ENCODE measurements around the gene MAP7.

MAP7 gene

GRCh38 chr6:136370988-136371728, 179.1 kb downstream of the MAP7 start:
- no peak for DNase-seq

- peak; percentile 60 for DNase-seq
Observed at GRCh38 chr6:136365776-136366354, 184.4 kb downstream of the MAP7 start.

- no peak for DNase-seq
Observed at GRCh38 chr6:136362421-136363356, 187.5 kb downstream of the MAP7 start.

GRCh38 chr6:136361787-136362186, 188.4 kb downstream of the MAP7 start:
- DNase-seq: no peak

- DNase-seq: no peak
Observed at GRCh38 chr6:136360783-136361182, 189.4 kb downstream of the MAP7 start.

GRCh38 chr6:136359851-136360250, 190.4 kb downstream of the MAP7 start:
- DNase-seq: no peak

- no peak for DNase-seq
Observed at GRCh38 chr6:136351518-136352110, 198.6 kb downstream of the MAP7 start.

GRCh38 chr6:136350914-136351313, 199.3 kb downstream of the MAP7 start:
- no peak for DNase-seq

GRCh38 chr6:136347847-136348246, 202.4 kb downstream of the MAP7 start:
- peak; percentile 14 for DNase-seq

- no peak for DNase-seq
Observed at GRCh38 chr6:136345145-136345544, 205.1 kb downstream of the MAP7 start.

GRCh38 chr6:136344420-136344819, 205.8 kb downstream of the MAP7 start:
- no peak for DNase-seq

- no peak for DNase-seq
Observed at GRCh38 chr6:136343700-136344099, 206.5 kb downstream of the MAP7 start.

GRCh38 chr6:136343275-136343674, 206.9 kb downstream of the MAP7 start:
- no peak for DNase-seq

- no peak for DNase-seq
Observed at GRCh38 chr6:136341967-136342366, 208.3 kb downstream of the MAP7 start.

GRCh38 chr6:136341367-136341766, 208.9 kb downstream of the MAP7 start:
- DNase-seq: no peak

GRCh38 chr6:136338486-136338885, 211.7 kb downstream of the MAP7 start:
- no peak for DNase-seq

- DNase-seq: no peak
Observed at GRCh38 chr6:136337606-136338005, 212.6 kb downstream of the MAP7 start.

GRCh38 chr6:136337121-136337520, 213.1 kb downstream of the MAP7 start:
- no peak for DNase-seq

- DNase-seq: no peak
Observed at GRCh38 chr6:136335736-136336363, 214.4 kb downstream of the MAP7 start.

- no peak for DNase-seq
Observed at GRCh38 chr6:136334853-136335252, 215.4 kb downstream of the MAP7 start.

GRCh38 chr6:136334465-136334846, 215.8 kb downstream of the MAP7 start:
- DNase-seq: no peak

- DNase-seq: no peak
Observed at GRCh38 chr6:136333824-136334464, 216.3 kb downstream of the MAP7 start.
